Measurements from ENCODE around the gene ANXA1.
A peak's percentile ranks its signal among the peaks of the same experiment; 100 is the strongest.

Gene ANXA1

DNA sequence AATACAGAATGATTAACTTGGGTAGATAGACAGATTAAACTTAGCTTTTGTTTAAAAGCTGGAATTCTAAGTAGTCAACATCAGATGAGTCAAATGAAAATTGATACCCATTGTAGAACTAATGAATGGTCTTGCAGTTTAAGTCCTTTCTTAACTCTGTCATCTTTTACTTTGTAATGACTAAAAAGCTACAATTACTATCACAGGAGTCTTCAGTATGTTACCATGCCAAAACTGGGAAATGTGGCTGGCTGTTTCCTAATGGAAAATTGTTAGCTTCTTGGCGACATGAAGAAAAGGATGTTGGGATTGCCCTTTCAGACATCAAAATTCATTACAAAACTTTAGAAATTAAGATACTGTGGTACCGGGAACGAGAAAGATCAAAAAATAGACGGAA, 20.2 kb upstream of the ANXA1 start:
- no peak overlapping the region for H2BK5ac ChIP-seq (ENCODE audit: low read depth, low read length, poor library complexity)
- H3K79me2 ChIP-seq (ENCODE audit: control insufficient read depth, insufficient read depth, low read length, poor library complexity), result no peaks in the 10 kb centered on the region
- no peak overlapping the region for H2BK12ac ChIP-seq (ENCODE audit: low read length)
- H3K4ac ChIP-seq (ENCODE audit: low read depth, low read length), result no peak overlapping the region
- no peak overlapping the region for H3K14ac ChIP-seq (ENCODE audit: low read length)
- no peak overlapping the region for H3K4me3 ChIP-seq (ENCODE audit: low read depth, low read length)
- H3K9me3 ChIP-seq (ENCODE audit: insufficient read depth, low read depth, low read length), result no peaks in the 10 kb centered on the region
- no peak overlapping the region for H2BK120ac ChIP-seq (ENCODE audit: insufficient read depth, low read length, poor library complexity)
- no peak overlapping the region for H4K8ac ChIP-seq (ENCODE audit: low read depth, low read length)
- H3K36me3 ChIP-seq (ENCODE audit: control insufficient read depth in 1 of 2, insufficient read depth in 2 of 2, low read length in 2 of 2), result no peaks in the 10 kb centered on the region
- H4K91ac ChIP-seq (ENCODE audit: low read depth, low read length), result no peak overlapping the region
- no peak overlapping the region for H2AK5ac ChIP-seq (ENCODE audit: low read length)
- DNase-seq, result no peak
- no peak overlapping the region for H3K9ac ChIP-seq (ENCODE audit: low read length)
- no peak overlapping the region for H3K27ac ChIP-seq (ENCODE audit: low read depth, low read length)
- no peak overlapping the region for H4K12ac ChIP-seq (ENCODE audit: low read depth, low read length)
- H3K23ac ChIP-seq (ENCODE audit: low read length), result no peak overlapping the region
- no CpG with 5 or more reads among the region's 4 CpGs for WGBS (ENCODE audit: extremely low coverage, insufficient coverage, insufficient read length)
- no peak overlapping the region for H3K4me2 ChIP-seq (ENCODE audit: low read length)
- H3K79me1 ChIP-seq (ENCODE audit: low read length), result peaks cover 6% of the 10 kb centered on the region
- H3K4me1 ChIP-seq (ENCODE audit: control insufficient read depth in 1 of 2, insufficient read depth in 2 of 2, low read length in 2 of 2), result peaks cover 0 to 2% of the 10 kb centered on the region in 2 experiments
- no peak overlapping the region for H2AFZ ChIP-seq (ENCODE audit: insufficient read depth, low read length, poor library complexity)
- no peak overlapping the region for H3K18ac ChIP-seq (ENCODE audit: low read length)
- H3K27me3 ChIP-seq (ENCODE audit: insufficient read depth, low read length), result no peaks in the 10 kb centered on the region

DNA sequence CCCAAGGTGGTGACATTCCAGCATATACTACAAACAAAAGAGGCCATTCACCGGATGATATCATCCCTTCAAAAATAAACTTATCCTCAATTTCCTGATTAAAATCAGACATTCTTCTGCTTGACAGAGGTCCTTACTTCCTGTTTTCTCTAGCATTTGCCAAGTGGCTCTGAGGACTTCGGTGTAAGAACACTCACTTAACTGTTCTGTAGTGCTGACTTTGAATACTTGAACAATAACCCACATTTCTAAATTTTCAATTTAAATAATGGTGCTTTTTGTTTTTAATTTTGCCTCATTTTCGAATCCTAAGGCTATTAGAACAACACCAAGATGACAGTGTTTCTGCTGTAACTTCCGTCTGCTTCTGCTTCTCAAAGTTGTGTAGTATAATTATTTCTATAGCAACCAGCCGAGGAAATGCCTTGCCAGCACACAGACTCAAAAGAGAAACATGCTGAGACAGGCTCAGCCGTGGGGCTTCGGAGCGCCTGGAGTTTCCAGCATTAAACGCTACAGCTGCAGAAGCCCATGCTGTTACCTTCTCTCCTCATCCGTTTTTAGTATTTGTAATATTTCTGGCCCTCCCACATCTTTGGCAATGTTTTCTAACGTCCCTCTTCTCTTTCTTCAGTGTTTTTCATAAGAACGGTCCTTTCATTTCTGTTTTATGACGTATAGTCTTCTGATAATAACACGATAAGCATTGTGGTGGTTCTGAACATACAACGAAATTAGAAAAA, 19.5 kb upstream of the ANXA1 start:
- H3K4ac ChIP-seq (ENCODE audit: low read depth, low read length), result no peak overlapping the region
- H3K27me3 ChIP-seq (ENCODE audit: insufficient read depth, low read length), result no peaks in the 10 kb centered on the region
- H3K18ac ChIP-seq (ENCODE audit: low read length), result no peak overlapping the region
- H3K4me3 ChIP-seq (ENCODE audit: low read depth, low read length), result no peak overlapping the region
- peak overlapping the region; percentile 57 for H3K4me2 ChIP-seq (ENCODE audit: low read length)
- no peak overlapping the region for H2BK5ac ChIP-seq (ENCODE audit: low read depth, low read length, poor library complexity)
- peak overlapping the region; percentile 74 for H3K27ac ChIP-seq (ENCODE audit: low read depth, low read length)
- no peak overlapping the region for H4K91ac ChIP-seq (ENCODE audit: low read depth, low read length)
- no peak overlapping the region for H2BK120ac ChIP-seq (ENCODE audit: insufficient read depth, low read length, poor library complexity)
- H3K9me3 ChIP-seq (ENCODE audit: insufficient read depth, low read depth, low read length), result no peaks in the 10 kb centered on the region
- no CpG with 5 or more reads among the region's 15 CpGs for WGBS (ENCODE audit: extremely low coverage, insufficient coverage, insufficient read length)
- H3K23ac ChIP-seq (ENCODE audit: low read length), result no peak overlapping the region
- no peak overlapping the region for H4K12ac ChIP-seq (ENCODE audit: low read depth, low read length)
- H3K79me2 ChIP-seq (ENCODE audit: control insufficient read depth, insufficient read depth, low read length, poor library complexity), result no peaks in the 10 kb centered on the region
- no peak overlapping the region for H3K14ac ChIP-seq (ENCODE audit: low read length)
- no peak overlapping the region for H2BK12ac ChIP-seq (ENCODE audit: low read length)
- no peaks in the 10 kb centered on the region for H3K36me3 ChIP-seq (ENCODE audit: control insufficient read depth in 1 of 2, insufficient read depth in 2 of 2, low read length in 2 of 2)
- no peak overlapping the region for H2AFZ ChIP-seq (ENCODE audit: insufficient read depth, low read length, poor library complexity)
- no peak overlapping the region for H2AK5ac ChIP-seq (ENCODE audit: low read length)
- no peak overlapping the region for H4K8ac ChIP-seq (ENCODE audit: low read depth, low read length)
- H3K9ac ChIP-seq (ENCODE audit: low read length), result no peak overlapping the region
- H3K79me1 ChIP-seq (ENCODE audit: low read length), result peaks cover 6% of the 10 kb centered on the region
- DNase-seq, result peak; percentile 91 to 95
- peaks cover 0 to 2% of the 10 kb centered on the region in 2 experiments for H3K4me1 ChIP-seq (ENCODE audit: control insufficient read depth in 1 of 2, insufficient read depth in 2 of 2, low read length in 2 of 2)

DNA sequence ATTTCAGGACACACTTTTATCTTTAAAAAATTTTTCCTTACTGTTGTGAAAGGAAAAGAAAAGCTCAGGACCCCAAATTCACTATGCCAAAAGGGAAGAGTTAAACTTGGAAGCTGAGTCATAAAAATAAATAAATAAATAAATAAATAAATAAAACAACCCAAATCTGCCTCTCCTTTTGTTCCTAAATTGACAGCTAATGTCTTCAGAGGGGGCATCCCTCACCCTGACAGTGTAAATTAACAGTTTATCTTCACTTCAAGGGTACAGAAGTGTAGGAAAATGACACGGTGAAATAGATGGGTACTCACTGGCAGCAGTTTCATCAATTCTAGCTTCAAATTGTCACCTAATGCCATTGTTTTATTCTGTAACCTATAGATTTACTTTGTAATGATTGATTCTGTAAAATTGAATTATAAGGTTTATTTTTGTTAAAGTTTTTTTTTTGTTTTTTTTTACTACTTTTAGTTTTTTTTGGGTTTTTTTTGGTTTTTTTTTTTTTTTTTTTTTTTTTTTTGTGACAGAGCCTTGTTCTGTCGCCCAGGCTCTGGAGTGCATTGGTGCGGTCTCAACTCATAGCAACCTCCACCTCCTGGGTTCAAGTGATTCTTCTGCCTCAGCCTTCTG, 18.5 kb upstream of the ANXA1 start:
- Histone ChIP-seq H3K79me2 (ENCODE audit: control insufficient read depth, insufficient read depth, low read length, poor library complexity) (no peaks in the 10 kb centered on the region), H3K14ac (ENCODE audit: low read length) (peak overlapping the region; percentile 37), H3K4me1 (ENCODE audit: control insufficient read depth in 1 of 2, insufficient read depth in 2 of 2, low read length in 2 of 2) (peaks cover 0 to 2% of the 10 kb centered on the region in 2 experiments), H2BK12ac (ENCODE audit: low read length) (peak overlapping the region; percentile 71), H3K79me1 (ENCODE audit: low read length) (peaks cover 6% of the 10 kb centered on the region), H2AK5ac (ENCODE audit: low read length) (peak overlapping the region; percentile 46), H2BK5ac (ENCODE audit: low read depth, low read length, poor library complexity) (peak overlapping the region; percentile 31), H3K9me3 (ENCODE audit: insufficient read depth, low read depth, low read length) (no peaks in the 10 kb centered on the region), H3K23ac (ENCODE audit: low read length) (no peak overlapping the region), H3K36me3 (ENCODE audit: control insufficient read depth in 1 of 2, insufficient read depth in 2 of 2, low read length in 2 of 2) (no peaks in the 10 kb centered on the region), H4K8ac (ENCODE audit: low read depth, low read length) (no peak overlapping the region), H2BK120ac (ENCODE audit: insufficient read depth, low read length, poor library complexity) (peak overlapping the region; percentile 51), H3K18ac (ENCODE audit: low read length) (no peak overlapping the region), H4K91ac (ENCODE audit: low read depth, low read length) (peak overlapping the region; percentile 24), H3K27ac (ENCODE audit: low read depth, low read length) (no peak overlapping the region), H3K4ac (ENCODE audit: low read depth, low read length) (no peak overlapping the region), H3K4me3 (ENCODE audit: low read depth, low read length) (no peak overlapping the region), H3K27me3 (ENCODE audit: insufficient read depth, low read length) (no peaks in the 10 kb centered on the region), H2AFZ (ENCODE audit: insufficient read depth, low read length, poor library complexity) (no peak overlapping the region), H4K12ac (ENCODE audit: low read depth, low read length) (no peak overlapping the region), H3K4me2 (ENCODE audit: low read length) (no peak overlapping the region), H3K9ac (ENCODE audit: low read length) (no peak overlapping the region)
- WGBS (ENCODE audit: extremely low coverage, insufficient coverage, insufficient read length), result no CpG with 5 or more reads among the region's 3 CpGs
- DNase-seq, result no peak

DNA sequence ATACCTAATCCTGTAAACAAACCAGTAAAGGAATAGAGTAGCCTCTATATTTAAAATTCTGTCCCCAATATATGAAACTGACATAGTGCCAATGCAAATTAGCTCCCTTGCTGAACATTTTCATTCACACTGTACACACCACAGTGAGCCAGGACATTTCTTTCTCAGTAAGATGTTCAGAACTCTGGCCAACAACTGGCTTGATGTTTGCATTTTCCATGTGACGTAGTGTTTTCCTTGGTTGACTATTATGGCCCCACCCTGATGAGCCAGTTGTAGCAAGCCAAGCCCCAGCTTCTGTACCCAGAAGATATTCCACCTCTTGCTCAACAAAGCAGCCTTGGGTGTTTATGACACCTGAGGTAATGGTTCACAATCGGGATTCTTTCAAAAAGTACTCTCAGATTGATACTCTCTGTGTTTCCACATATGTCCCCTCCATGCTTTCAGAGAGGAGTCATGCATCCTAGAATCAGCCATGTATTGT, 17.7 kb upstream of the ANXA1 start:
- Histone ChIP-seq H3K9me3 (ENCODE audit: insufficient read depth, low read depth, low read length) (no peaks in the 10 kb centered on the region), H3K9ac (ENCODE audit: low read length) (no peak overlapping the region), H3K4ac (ENCODE audit: low read depth, low read length) (no peak overlapping the region), H2BK120ac (ENCODE audit: insufficient read depth, low read length, poor library complexity) (peak overlapping the region; percentile 58), H3K79me1 (ENCODE audit: low read length) (peaks cover 6% of the 10 kb centered on the region), H3K23ac (ENCODE audit: low read length) (no peak overlapping the region), H2BK5ac (ENCODE audit: low read depth, low read length, poor library complexity) (no peak overlapping the region), H4K8ac (ENCODE audit: low read depth, low read length) (no peak overlapping the region), H4K91ac (ENCODE audit: low read depth, low read length) (no peak overlapping the region), H3K27me3 (ENCODE audit: insufficient read depth, low read length) (no peaks in the 10 kb centered on the region), H4K12ac (ENCODE audit: low read depth, low read length) (no peak overlapping the region), H2BK12ac (ENCODE audit: low read length) (peak overlapping the region; percentile 84), H3K79me2 (ENCODE audit: control insufficient read depth, insufficient read depth, low read length, poor library complexity) (no peaks in the 10 kb centered on the region), H3K36me3 (ENCODE audit: control insufficient read depth in 1 of 2, insufficient read depth in 2 of 2, low read length in 2 of 2) (no peaks in the 10 kb centered on the region), H3K4me2 (ENCODE audit: low read length) (no peak overlapping the region), H3K14ac (ENCODE audit: low read length) (no peak overlapping the region), H3K18ac (ENCODE audit: low read length) (no peak overlapping the region), H2AFZ (ENCODE audit: insufficient read depth, low read length, poor library complexity) (no peak overlapping the region), H2AK5ac (ENCODE audit: low read length) (peak overlapping the region; percentile 76), H3K27ac (ENCODE audit: low read depth, low read length) (no peak overlapping the region), H3K4me1 (ENCODE audit: control insufficient read depth in 1 of 2, insufficient read depth in 2 of 2, low read length in 2 of 2) (peaks cover 0 to 2% of the 10 kb centered on the region in 2 experiments), H3K4me3 (ENCODE audit: low read depth, low read length) (no peak overlapping the region)
- no CpG with 5 or more reads among the region's 2 CpGs for whole genome bisulfite sequencing (ENCODE audit: extremely low coverage, insufficient coverage, insufficient read length)
- peak; percentile 31 to 51 for DNase-seq

Measured in trophoblast cell (in vitro differentiated cells and primary cell).